Retinal pigment epithelial cell (primary cell): ENCODE data around the gene MAT2B.

ENCODE experiments used
- DNase-seq: peaks from one replicate; pipeline ENCODE4 v3.0.0-alpha.2; 2010; ENCODE audit warnings: low read depth
- H3K4me3 ChIP-seq: 2 replicates; pipeline ENCODE4 v1.5.1; 2011; ENCODE audit warnings: mild to moderate bottlenecking, low read length, control low read depth, moderate library complexity
- TF ChIP-seq, protein P1 (sequence below): conservative IDR thresholded peaks from 2 replicates; pipeline ENCODE4 v1.5.1; 2011; ENCODE audit warnings: low read depth, low read length, control low read depth, inconsistent platforms

The MAT2B gene

DNA sequence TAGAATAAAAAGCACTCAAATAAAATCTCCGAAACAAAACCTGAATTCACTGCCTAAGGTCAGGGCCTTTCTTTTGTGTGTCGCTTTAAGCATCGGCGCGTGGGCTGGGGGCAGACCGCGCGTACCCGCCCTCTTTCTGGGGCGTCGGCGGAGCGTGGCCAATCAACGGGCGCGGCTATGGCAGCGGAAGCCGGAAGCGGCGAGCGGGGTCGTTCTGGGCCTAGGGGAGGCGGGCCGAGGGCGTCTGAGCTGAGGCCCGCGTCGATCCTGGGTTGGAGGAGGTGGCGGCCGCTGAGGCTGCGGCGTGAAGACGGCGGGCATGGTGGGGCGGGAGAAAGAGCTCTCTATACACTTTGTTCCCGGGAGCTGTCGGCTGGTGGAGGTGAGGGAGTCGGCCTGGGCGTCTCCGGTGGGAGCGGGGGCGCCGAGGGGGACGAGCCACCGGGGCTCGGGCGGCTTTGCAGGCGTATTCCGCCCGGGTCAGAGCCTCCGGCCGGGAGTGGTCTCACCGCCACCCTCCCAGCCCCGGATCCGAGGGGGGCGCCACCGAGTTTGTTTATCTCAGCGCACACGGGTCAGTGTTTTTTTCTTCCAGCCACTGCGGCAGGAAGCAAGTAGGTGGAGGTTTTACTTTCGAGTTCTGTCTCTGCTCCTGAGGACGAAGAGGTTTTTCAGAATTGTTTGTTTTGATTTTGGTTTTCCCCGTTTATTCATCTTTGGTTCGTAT is at the start of gene MAT2B:
Gene MAT2B (plus strand): TSS at position 252 of the 727 bp plus-strand sequence. CDS start 68 bp downstream, at position 320.
- H3K4me3 ChIP-seq, result peak within 1 kb of the TSS; percentile 93
- TF ChIP-seq, protein P1, sequence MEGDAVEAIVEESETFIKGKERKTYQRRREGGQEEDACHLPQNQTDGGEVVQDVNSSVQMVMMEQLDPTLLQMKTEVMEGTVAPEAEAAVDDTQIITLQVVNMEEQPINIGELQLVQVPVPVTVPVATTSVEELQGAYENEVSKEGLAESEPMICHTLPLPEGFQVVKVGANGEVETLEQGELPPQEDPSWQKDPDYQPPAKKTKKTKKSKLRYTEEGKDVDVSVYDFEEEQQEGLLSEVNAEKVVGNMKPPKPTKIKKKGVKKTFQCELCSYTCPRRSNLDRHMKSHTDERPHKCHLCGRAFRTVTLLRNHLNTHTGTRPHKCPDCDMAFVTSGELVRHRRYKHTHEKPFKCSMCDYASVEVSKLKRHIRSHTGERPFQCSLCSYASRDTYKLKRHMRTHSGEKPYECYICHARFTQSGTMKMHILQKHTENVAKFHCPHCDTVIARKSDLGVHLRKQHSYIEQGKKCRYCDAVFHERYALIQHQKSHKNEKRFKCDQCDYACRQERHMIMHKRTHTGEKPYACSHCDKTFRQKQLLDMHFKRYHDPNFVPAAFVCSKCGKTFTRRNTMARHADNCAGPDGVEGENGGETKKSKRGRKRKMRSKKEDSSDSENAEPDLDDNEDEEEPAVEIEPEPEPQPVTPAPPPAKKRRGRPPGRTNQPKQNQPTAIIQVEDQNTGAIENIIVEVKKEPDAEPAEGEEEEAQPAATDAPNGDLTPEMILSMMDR, result peak; percentile 45
- peak; percentile 84 for DNase-seq

DNA sequence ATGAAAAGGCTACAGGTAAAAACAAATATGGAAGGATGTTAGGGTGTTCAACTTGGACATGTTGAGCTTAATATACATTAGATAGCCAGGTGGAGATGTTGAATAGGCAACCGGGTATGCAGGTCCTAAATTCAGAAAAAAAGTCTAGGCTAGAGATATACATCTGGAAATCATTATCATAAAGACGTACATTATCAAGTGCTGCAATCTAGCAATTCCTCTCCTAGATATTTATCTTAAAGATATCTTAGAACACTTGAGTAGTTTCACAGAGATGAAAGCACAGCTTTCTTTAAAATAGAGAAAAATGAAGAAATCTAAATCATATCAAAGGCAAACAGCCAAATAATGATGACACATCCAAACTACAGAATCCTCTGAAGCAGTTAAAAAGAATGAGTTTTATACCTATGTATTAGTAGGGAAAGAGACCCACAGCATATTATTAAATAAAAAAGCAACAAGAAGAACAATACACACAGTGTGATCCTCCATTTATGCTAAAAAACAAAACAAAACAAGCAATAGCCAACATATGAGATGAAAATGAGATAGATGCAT is 49.3 kb upstream of the MAT2B start:
- no peak for DNase-seq
- H3K4me3 ChIP-seq, result no peak overlapping the region
- TF ChIP-seq, protein P1, result no peak

DNA sequence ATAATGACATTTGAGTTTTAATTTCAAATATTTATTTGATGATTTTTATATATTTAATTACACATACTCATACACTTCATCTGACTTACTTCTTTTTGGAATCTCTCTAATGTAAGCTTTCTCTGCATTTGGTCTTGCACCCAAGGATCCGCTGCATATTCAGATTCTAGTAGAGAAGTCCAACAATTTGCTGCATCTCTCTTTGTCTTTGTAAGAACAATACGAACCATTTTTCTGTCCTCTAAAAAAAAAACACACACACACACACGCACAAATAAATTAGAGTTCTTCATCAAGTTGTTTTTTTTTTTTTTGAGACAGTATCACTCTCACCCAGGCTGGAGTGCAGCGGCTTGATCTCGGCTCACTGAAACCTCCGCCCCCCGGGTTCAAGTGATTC is 48.6 kb upstream of the MAT2B start:
- DNase-seq, result no peak
- H3K4me3 ChIP-seq, result no peak overlapping the region
- TF ChIP-seq, protein P1, result no peak

DNA sequence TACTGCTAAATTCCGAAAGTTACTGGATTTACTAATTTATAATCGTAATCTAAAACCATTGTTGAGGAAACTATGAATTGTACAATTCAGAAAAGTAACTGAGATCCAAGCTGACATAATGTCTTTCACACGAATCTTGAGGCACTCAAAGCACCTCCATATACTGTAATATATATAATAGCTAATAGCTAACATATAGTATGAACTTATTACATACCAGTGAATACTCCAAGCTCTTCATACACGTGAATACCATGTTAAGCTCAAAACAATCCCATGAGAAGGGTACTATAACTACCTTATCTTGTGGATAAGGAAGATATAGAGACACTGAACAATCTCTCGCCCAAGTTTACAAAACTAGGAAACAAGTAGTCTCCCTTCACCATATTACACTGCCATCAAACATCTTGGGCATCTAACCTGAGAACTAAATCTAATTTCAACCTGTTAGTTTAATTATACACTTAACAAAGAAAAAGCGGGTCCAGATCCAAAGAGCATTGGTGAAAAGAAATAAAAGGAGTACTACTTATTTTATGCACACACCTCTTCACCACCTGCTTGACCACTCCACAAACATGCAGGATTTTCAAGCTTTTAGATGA is 46.5 kb upstream of the MAT2B start:
- peak overlapping the region; percentile 62 for H3K4me3 ChIP-seq
- TF ChIP-seq, protein P1, result no peak
- DNase-seq, result no peak

DNA sequence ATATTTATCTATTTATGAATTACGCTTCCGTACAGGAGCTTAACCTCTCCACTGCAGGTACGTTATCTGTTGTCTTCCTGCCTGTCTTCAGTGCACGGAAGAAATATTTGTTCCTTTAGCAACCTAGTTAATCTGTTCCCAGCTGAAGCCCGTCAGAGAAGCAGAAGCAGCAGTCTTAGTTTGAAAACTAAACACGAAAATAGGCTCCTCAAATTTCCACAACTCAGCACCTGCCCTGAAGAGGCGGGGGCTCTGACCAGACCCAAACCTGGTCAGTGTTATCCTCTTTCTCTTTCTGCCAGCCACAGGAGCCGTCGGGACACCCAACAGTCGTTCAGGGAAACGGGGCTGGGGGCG is 46.0 kb upstream of the MAT2B start:
- TF ChIP-seq, protein P1, result no peak
- DNase-seq, result no peak
- H3K4me3 ChIP-seq, result peak overlapping the region; percentile 62

DNA sequence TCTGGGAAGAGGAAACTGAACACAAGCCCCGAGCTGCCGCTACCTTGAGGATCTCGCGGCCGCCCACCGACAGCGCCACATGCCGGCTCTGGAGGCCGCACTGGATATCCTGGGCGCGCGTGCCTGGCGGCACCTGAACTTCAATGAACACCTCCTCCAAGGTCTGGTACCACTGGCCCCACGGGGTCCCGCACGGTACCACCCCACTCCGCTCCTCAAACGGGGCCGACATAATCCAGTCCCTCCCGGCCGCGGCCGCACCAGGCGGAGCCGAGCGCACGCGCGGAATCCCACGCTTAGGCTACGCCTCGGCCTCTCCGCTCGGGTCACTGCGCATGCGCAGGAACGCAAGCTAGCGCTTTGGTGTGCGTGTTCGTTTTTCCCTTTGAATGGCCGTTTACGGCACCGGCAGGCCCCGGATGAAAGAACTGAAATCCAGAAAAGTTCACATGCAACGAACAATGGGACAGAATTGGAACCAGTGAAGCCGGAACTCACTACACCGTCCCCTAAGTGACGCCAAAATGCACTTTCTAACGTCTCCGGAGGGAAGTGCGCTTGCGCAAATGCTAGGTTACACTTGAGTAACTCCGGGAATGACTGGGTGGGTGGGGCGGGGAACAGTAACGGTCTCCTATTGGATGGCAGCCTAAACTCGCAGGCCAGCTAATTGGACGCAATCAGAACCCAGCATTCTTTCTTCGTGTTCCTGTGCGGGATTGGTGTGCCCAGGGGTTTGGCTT is 45.4 kb upstream of the MAT2B start, which contains the start of gene NUDCD2:
Gene NUDCD2 (minus strand): TSS at position 284 of the 743 bp plus-strand sequence. CDS start 52 bp downstream, at position 232.
- peak within 1 kb of the TSS; percentile 72 for H3K4me3 ChIP-seq
- TF ChIP-seq, protein P1, result peak; percentile 19
- DNase-seq, result peak; percentile 97
